Activated B cell treated with CpG ODN at 0.5 μM for 24 hours (primary cell): ENCODE measurements around the gene MCF2L2. TPM values are rescaled to one million over a fixed set of nuclear protein-coding genes. Genes with fewer than 3 reads are reported as not detected.

Experiments
- ATAC-seq: fragments of 200-7000 bp; cut with Tn5 transposase; one replicate; pipeline ENCODE4 v1.10.0; 2021; ENCODE audit warnings: low read depth, mild to moderate bottlenecking, moderate library complexity
- CTCF ChIA-PET: fragments of 350-600 bp; sonication (Branson Sonifier 250); formaldehyde crosslinking; loops from one replicate; lab custom pipeline; 2021; ENCODE audit warnings: antibody characterized with exemption; lab: Charles Lee
- POLR2A ChIA-PET: fragments of 350-600 bp; sonication (Branson Sonifier 250); formaldehyde crosslinking; loops from one replicate; lab custom pipeline; 2021; ENCODE audit warnings: antibody characterized with exemption; lab: Charles Lee
- DNase-seq: peaks from one replicate; pipeline ENCODE4 v3.0.0; 2022
- H3K27ac Mint-ChIP-seq: one replicate; pipeline ENCODE4 v1.8.0; 2020; ENCODE audit warnings: mixed read lengths
- H3K27me3 Mint-ChIP-seq: one replicate; pipeline ENCODE4 v1.8.0; 2021; ENCODE audit warnings: mixed read lengths
- H3K36me3 Mint-ChIP-seq: one replicate; pipeline ENCODE4 v1.8.0; 2021; ENCODE audit warnings: low read depth, mixed read lengths
- H3K4me1 Mint-ChIP-seq: one replicate; pipeline ENCODE4 v1.8.0; 2021; ENCODE audit warnings: mixed read lengths
- H3K4me3 Mint-ChIP-seq: one replicate; pipeline ENCODE4 v1.8.0; 2020; ENCODE audit warnings: mild to moderate bottlenecking, mixed read lengths
- H3K9me3 Mint-ChIP-seq: one replicate; pipeline ENCODE4 v1.8.0; 2020; ENCODE audit warnings: mixed read lengths
- intact Hi-C: fragments of 100-400 bp; cut with micrococcal nuclease; formaldehyde crosslinking; loops from one replicate; pipeline ENCODE4 v1.15.1; 2024
- total RNA-seq: library from RNA; stranded (reverse); gene quantifications from 2 replicates; pipeline ENCODE4 v1.2.3, GENCODE V29; 2022
- TF ChIP-seq, protein P1 (sequence below): fragments of 200-600 bp; IDR thresholded peaks from one replicate; pipeline ENCODE4 v1.8.0; 2022; ENCODE audit warnings: antibody characterized with exemption, mild to moderate bottlenecking

The MCF2L2 gene
- total RNA-seq, 1 donor from 2014 or later, result 2.4 TPM

DNA sequence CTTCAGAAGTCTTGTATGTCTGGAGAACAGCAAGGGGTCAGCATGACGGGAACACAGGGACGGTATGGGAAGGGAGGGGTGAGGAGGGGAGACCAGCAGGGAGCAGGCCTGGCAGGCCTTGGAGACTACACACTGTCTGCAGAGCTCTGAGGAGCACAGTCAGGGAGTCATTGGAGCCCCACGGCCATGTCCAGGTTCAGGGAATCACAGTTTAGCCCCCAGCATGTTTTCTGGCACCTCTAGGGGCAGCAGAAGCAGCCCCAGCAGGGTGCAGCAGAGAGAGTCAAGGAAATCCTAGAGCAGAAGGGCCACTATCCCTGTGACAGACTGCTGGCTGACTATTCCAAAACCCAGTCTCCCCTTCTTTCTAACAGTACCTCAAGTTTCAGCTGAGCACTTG, 269.1 kb downstream of the MCF2L2 start:
- Mint-ChIP-seq H3K4me1 (peaks cover 34% of the 10 kb centered on the region), H3K4me3 (no peak overlapping the region), H3K27ac (peak overlapping the region; percentile 59), H3K9me3 (no peaks in the 10 kb centered on the region), H3K36me3 (no peaks in the 10 kb centered on the region), H3K27me3 (peaks cover 55% of the 10 kb centered on the region)
- ChIA-PET POLR2A (no interaction called here), CTCF (interaction anchor here (0.5 kb wide), 1 partner anchor 51 kb away, joined by 3 read pairs; no protein-coding TSS in a partner anchor)
- TF ChIP-seq, protein P1, sequence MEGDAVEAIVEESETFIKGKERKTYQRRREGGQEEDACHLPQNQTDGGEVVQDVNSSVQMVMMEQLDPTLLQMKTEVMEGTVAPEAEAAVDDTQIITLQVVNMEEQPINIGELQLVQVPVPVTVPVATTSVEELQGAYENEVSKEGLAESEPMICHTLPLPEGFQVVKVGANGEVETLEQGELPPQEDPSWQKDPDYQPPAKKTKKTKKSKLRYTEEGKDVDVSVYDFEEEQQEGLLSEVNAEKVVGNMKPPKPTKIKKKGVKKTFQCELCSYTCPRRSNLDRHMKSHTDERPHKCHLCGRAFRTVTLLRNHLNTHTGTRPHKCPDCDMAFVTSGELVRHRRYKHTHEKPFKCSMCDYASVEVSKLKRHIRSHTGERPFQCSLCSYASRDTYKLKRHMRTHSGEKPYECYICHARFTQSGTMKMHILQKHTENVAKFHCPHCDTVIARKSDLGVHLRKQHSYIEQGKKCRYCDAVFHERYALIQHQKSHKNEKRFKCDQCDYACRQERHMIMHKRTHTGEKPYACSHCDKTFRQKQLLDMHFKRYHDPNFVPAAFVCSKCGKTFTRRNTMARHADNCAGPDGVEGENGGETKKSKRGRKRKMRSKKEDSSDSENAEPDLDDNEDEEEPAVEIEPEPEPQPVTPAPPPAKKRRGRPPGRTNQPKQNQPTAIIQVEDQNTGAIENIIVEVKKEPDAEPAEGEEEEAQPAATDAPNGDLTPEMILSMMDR, result no peak
- no peak for DNase-seq
- ATAC-seq, result no peak
- intact Hi-C loops, result no loop called here

DNA sequence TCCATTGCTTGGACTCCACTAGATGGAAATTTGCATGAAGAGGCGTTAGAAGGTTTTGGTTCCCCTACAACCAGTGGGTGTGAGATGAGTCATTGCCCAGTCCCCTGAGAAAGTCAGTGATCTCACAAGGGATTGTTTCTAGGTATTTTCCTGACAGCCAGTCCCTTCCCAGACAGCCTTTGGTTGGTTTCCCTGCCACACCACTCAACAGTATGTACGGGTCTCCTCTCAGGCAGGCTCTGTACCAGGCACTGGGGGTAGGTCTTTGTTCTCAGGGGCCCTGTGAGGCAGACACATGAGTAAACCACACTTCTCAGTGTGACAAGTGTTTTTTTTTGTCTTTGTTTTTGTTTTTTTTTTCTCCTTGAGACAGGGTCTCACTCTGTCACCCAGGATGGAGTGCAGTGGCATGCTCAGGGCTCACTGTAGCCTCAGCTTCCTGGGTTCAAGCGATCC, 269.8 kb downstream of the MCF2L2 start:
- peaks cover 62% of the 10 kb centered on the region for H3K27me3 Mint-ChIP-seq
- no peaks in the 10 kb centered on the region for H3K36me3 Mint-ChIP-seq
- DNase-seq (no peak), ATAC-seq (peak; percentile 49)
- ChIA-PET CTCF (no interaction called here), POLR2A (no interaction called here)
- H3K9me3 Mint-ChIP-seq, result no peaks in the 10 kb centered on the region
- intact Hi-C loops, result no loop called here
- peak overlapping the region; percentile 59 for H3K27ac Mint-ChIP-seq
- H3K4me3 Mint-ChIP-seq, result no peak overlapping the region
- TF ChIP-seq, protein P1, result no peak
- H3K4me1 Mint-ChIP-seq, result peaks cover 34% of the 10 kb centered on the region

DNA sequence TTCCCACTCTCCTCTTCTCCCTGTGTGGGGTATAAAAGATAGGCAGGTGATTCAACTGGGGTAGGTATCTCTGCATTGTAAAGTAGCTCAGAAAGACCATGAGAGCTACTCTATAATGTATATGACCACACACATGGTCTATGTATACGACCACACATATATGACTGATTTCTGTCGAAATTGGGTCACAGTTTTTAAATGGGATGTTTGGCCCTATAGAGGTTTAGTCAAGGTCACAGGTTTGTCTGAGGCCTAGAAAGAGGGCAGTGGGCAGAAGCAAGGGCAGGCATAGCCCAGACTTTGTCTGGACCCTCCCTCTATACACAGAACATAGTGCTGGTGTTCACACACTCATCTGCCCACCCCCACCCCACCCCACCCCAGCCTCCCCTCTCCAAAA, 270.3 kb downstream of the MCF2L2 start:
- ATAC-seq (peak; percentile 0), DNase-seq (no peak)
- Mint-ChIP-seq H3K27ac (peak overlapping the region; percentile 16), H3K36me3 (no peaks in the 10 kb centered on the region), H3K27me3 (peaks cover 67% of the 10 kb centered on the region), H3K4me1 (peaks cover 34% of the 10 kb centered on the region), H3K9me3 (no peaks in the 10 kb centered on the region), H3K4me3 (no peak overlapping the region)
- ChIA-PET POLR2A (no interaction called here), CTCF (interaction anchor here (0.5 kb wide), 1 partner anchor 36 kb away, joined by 3 read pairs; no protein-coding TSS in a partner anchor)
- intact Hi-C loops, result no loop called here
- TF ChIP-seq, protein P1, result no peak

DNA sequence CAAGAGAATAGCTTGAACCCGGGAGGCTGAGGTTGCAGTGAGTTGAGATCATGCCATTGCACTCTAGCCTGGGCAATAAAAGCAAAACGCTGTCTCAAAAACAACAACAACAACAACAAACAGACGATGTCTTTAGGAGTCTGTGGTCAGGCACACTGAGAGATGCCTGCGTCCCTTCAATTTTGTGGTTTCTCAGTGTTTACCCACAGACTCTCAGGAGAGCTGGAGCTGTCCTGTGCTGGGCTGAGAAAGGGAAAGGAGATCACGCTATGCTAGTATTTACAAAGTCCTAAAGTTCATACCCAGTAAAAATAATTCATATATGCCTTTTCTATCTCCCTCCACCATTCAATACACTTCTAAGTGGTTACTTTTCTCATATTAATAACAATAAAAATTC, 272.2 kb downstream of the MCF2L2 start:
- peaks cover 70% of the 10 kb centered on the region for H3K27me3 Mint-ChIP-seq
- ChIA-PET CTCF (no interaction called here), POLR2A (no interaction called here)
- no peak overlapping the region for H3K27ac Mint-ChIP-seq
- H3K4me3 Mint-ChIP-seq, result no peak overlapping the region
- no peaks in the 10 kb centered on the region for H3K36me3 Mint-ChIP-seq
- H3K4me1 Mint-ChIP-seq, result peaks cover 29% of the 10 kb centered on the region
- intact Hi-C loops, result no loop called here
- ATAC-seq (no peak), DNase-seq (no peak)
- TF ChIP-seq, protein P1, result no peak
- H3K9me3 Mint-ChIP-seq, result no peaks in the 10 kb centered on the region

DNA sequence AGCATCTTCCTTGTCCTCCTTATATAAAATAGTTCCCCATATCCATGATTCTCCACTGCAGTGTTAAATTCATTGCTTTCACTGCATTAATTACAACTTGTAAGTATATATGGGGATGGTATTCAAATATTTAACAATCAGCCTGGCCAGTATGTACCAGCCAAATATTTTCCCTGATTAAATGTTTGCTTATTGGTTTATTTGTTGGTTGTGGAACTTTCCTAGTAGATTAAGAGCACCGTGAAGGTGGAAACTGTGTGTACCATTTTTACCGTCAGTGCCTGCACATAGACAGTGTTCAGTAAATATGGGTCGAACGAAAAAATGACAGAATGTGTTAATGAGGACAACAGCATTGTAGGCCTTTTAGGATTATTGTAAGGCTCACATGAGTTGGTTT, 272.9 kb downstream of the MCF2L2 start:
- Mint-ChIP-seq H3K4me3 (no peak overlapping the region), H3K27ac (no peak overlapping the region), H3K36me3 (no peaks in the 10 kb centered on the region), H3K4me1 (peaks cover 29% of the 10 kb centered on the region), H3K9me3 (no peaks in the 10 kb centered on the region), H3K27me3 (peaks cover 77% of the 10 kb centered on the region)
- ATAC-seq (no peak), DNase-seq (no peak)
- intact Hi-C loops, result no loop called here
- ChIA-PET CTCF (no interaction called here), POLR2A (no interaction called here)
- TF ChIP-seq, protein P1, result no peak
